Spleen (tissue), 11 donors: ENCODE results near the gene ME3. TPM values are rescaled to one million over a fixed set of nuclear protein-coding genes. Genes with fewer than 3 reads are reported as not detected.

Experiments
- DNase-seq: peaks from one replicate; pipeline ENCODE4 v3.0.0-alpha.2; 2020
- H3K27ac ChIP-seq, 8 donors: fragments of 200-600 bp; sonication (generic) in 7 of 8; 1 replicate in 4 of 8; 2 replicates in 4 of 8; pipeline versions ENCODE4 v1.5.0 to v1.8.0; 2016 to 2021; ENCODE audit warnings: inconsistent platforms in 4 of 8, mild to moderate bottlenecking in 4 of 8, moderate library complexity in 1 of 8
- H3K27me3 ChIP-seq, 7 donors: fragments of 200-600 bp; sonication (generic) in 6 of 7; replicated peaks in 1 of 7; 1 replicate in 4 of 7; 2 replicates in 3 of 7; pipeline versions ENCODE4 v1.5.0 to v1.8.0; 2016 to 2021; ENCODE audit warnings: inconsistent platforms in 3 of 7, mild to moderate bottlenecking in 1 of 7
- H3K36me3 ChIP-seq, 6 donors: fragments of 200-600 bp; sonication (generic) in 5 of 6; 1 replicate in 4 of 6; 2 replicates in 2 of 6; pipeline versions ENCODE4 v1.5.0 to v1.8.0; 2016 to 2021; ENCODE audit warnings: inconsistent platforms in 2 of 6
- H3K4me1 ChIP-seq, 6 donors: fragments of 200-600 bp; sonication (generic) in 5 of 6; 1 replicate in 3 of 6; 2 replicates in 3 of 6; pipeline versions ENCODE4 v1.5.0 to v1.8.0; 2016 to 2021; ENCODE audit warnings: inconsistent platforms in 3 of 6
- H3K4me3 ChIP-seq, 8 donors: fragments of 200-600 bp; sonication (generic) in 7 of 8; 1 replicate in 4 of 8; 2 replicates in 4 of 8; pipeline versions ENCODE4 v1.5.0 to v1.8.0; 2016 to 2021; ENCODE audit warnings: inconsistent platforms in 4 of 8, mild to moderate bottlenecking in 4 of 8, moderate library complexity in 2 of 8
- H3K9me3 ChIP-seq, 8 donors: fragments of 200-600 bp; sonication (generic) in 7 of 8; 1 replicate in 4 of 8; 2 replicates in 4 of 8; pipeline versions ENCODE4 v1.5.0 to v1.8.0; 2016 to 2021; ENCODE audit warnings: inconsistent platforms in 4 of 8
- POLR2A ChIP-seq, 3 donors: fragments of 450-650 bp; IDR thresholded peaks; one replicate each; pipeline ENCODE4 v1.5.1; 2017; ENCODE audit warnings: antibody characterized with exemption in 3 of 3, mild to moderate bottlenecking in 1 of 3
- POLR2AphosphoS5 ChIP-seq, 3 donors: sonication (generic); formaldehyde crosslinking; IDR thresholded peaks; one replicate each; pipeline ENCODE4 v1.5.1; 2017; ENCODE audit warnings: antibody characterized with exemption in 3 of 3
- WGBS, 5 donors: extraction: QIAGEN DNeasy Blood & Tissue Kit in 3 of 5; methylation state at CpG; one replicate each; pipeline versions ENCODE4 v1.1.5 to v1.1.7; 2013 to 2018; 5-methylcytosine and 5-hydroxymethylcytosine counted together
- intact Hi-C: fragments of 100-400 bp; cut with DNase I; formaldehyde crosslinking; loops from one replicate; pipeline ENCODE4 v1.15.0; 2023; ENCODE audit warnings: low total_unique reads
- polyA plus RNA-seq, 3 donors: library from polyadenylated mRNA; stranded (reverse); fragments of 200-250 nt; gene quantifications; one replicate each; pipeline ENCODE4 v1.2.1, GENCODE V29; 2013
- total RNA-seq, 7 donors: library from RNA; depleted of rRNA in 3 of 7; stranded (reverse); fragments of >200 nt in 3 of 7; fragmentation: NEBNext Ultra II Directional in 4 of 7; extraction: Animal tissue kit (Norgen Biotek cat#: 25700) in 4 of 7; gene quantifications; one replicate each; pipeline versions ENCODE4 v1.1.0 to v1.2.1, GENCODE V29; 2016 to 2021
- TF ChIP-seq, protein P1 (sequence below), 11 experiments: fragments of 200-600 bp in 7 of 11; fragments of 450-650 bp in 4 of 11; sonication (generic) in 4 of 11; IDR thresholded peaks in 8 of 11; conservative IDR thresholded peaks in 3 of 11; 1 replicate in 7 of 11; 2 replicates in 4 of 11; pipeline versions ENCODE4 v1.4.0 to v1.8.0; 2016 to 2021; ENCODE audit warnings: antibody characterized with exemption in 11 of 11, inconsistent platforms in 4 of 11, mild to moderate bottlenecking in 1 of 11
- donor health status: healthy with polysubstance abuse.
- donor health status: DM: no; HTN: no; CAD: no; lungs with moderate emphysema.
- donor health status: DM: no; HTN: no; CAD: no.
- donor health status: Bipolar disorder and iron deficiency.
- donor health status: healthy.
- donor health status: DM: no; HTN: no; CAD: no.
- donor health status: DM: yes; HTN: yes; CAD: no.

Gene ME3
- total and polyA plus RNA-seq, 10 donors, result 6.4 to 25.9 (median 18.3) TPM

GRCh38 chr11:86499723-86500129 lies 172.7 kb downstream of the ME3 start:
- Histone ChIP-seq H3K9me3 (no peaks in the 10 kb centered on the region), H3K36me3 (no peaks in the 10 kb centered on the region), H3K4me3 (no peak overlapping the region), H3K4me1 (peaks cover 0 to 16% (median 9%) of the 10 kb centered on the region in 6 donors), H3K27ac (no peak overlapping the region), H3K27me3 (no peaks in the 10 kb centered on the region)
- WGBS, 5 donors, result 69 to 82% (median 80%) methylated on average over 4 of the region's 4 CpGs
- intact Hi-C loops, result no loop called here
- TF ChIP-seq, protein P1, sequence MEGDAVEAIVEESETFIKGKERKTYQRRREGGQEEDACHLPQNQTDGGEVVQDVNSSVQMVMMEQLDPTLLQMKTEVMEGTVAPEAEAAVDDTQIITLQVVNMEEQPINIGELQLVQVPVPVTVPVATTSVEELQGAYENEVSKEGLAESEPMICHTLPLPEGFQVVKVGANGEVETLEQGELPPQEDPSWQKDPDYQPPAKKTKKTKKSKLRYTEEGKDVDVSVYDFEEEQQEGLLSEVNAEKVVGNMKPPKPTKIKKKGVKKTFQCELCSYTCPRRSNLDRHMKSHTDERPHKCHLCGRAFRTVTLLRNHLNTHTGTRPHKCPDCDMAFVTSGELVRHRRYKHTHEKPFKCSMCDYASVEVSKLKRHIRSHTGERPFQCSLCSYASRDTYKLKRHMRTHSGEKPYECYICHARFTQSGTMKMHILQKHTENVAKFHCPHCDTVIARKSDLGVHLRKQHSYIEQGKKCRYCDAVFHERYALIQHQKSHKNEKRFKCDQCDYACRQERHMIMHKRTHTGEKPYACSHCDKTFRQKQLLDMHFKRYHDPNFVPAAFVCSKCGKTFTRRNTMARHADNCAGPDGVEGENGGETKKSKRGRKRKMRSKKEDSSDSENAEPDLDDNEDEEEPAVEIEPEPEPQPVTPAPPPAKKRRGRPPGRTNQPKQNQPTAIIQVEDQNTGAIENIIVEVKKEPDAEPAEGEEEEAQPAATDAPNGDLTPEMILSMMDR (IDR thresholded peaks at IDR 0.05 in 8 of 11, conservative IDR thresholded peaks at IDR 0.05 in 3 of 11), result no peak
- TF ChIP-seq POLR2A (IDR thresholded peaks at IDR 0.05) (no peak), POLR2AphosphoS5 (IDR thresholded peaks at IDR 0.05) (no peak)
- no peak for DNase-seq

DNA sequence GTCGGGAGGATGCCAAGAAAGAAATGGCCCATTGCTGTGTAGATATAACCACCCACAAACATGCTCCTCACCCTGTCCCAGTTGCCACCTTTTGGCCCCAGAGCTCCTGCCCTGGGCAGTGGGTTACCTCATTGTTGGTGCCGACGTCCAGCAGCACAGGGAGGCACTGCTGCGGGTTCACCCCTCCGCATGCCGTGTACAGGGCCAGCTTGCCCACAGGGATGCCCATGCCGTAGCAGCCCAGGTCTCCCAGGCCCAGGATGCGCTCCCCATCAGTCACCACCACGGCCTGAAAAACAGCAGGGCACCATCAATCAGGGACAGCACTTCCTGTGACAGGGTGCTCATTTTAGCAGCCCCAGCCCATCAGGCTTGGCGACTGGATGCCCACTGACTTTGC lies 174.6 kb downstream of the ME3 start:
- Histone ChIP-seq H3K4me3 (no peak overlapping the region), H3K27ac (no peak overlapping the region), H3K4me1 (peaks cover 0 to 4% (median 0%) of the 10 kb centered on the region in 6 donors), H3K27me3 (no peaks in the 10 kb centered on the region), H3K36me3 (no peaks in the 10 kb centered on the region), H3K9me3 (no peaks in the 10 kb centered on the region)
- TF ChIP-seq POLR2A (IDR thresholded peaks at IDR 0.05), result no peak
- TF ChIP-seq POLR2AphosphoS5 (IDR thresholded peaks at IDR 0.05), result no peak
- TF ChIP-seq, protein P1 (IDR thresholded peaks at IDR 0.05 in 8 of 11, conservative IDR thresholded peaks at IDR 0.05 in 3 of 11), result no peak
- WGBS, 5 donors, result 68 to 89% (median 83%) methylated on average over 3 to 10 of the region's 10 CpGs
- intact Hi-C loops, result no loop called here
- DNase-seq, result no peak

GRCh38 chr11:86497310-86497709 lies 175.1 kb downstream of the ME3 start:
- WGBS, 5 donors, result 84 to 92% (median 88%) methylated on average over 2 of the region's 2 CpGs
- H3K4me3 ChIP-seq, result no peak overlapping the region
- H3K27ac ChIP-seq, result no peak overlapping the region
- H3K27me3 ChIP-seq, result no peaks in the 10 kb centered on the region
- TF ChIP-seq POLR2AphosphoS5 (IDR thresholded peaks at IDR 0.05) (no peak), POLR2A (IDR thresholded peaks at IDR 0.05) (no peak)
- TF ChIP-seq, protein P1 (IDR thresholded peaks at IDR 0.05 in 8 of 11, conservative IDR thresholded peaks at IDR 0.05 in 3 of 11), result no peak
- no peaks in the 10 kb centered on the region for H3K4me1 ChIP-seq
- DNase-seq, result no peak
- H3K36me3 ChIP-seq, result no peaks in the 10 kb centered on the region
- intact Hi-C loops, result no loop called here
- no peaks in the 10 kb centered on the region for H3K9me3 ChIP-seq

DNA sequence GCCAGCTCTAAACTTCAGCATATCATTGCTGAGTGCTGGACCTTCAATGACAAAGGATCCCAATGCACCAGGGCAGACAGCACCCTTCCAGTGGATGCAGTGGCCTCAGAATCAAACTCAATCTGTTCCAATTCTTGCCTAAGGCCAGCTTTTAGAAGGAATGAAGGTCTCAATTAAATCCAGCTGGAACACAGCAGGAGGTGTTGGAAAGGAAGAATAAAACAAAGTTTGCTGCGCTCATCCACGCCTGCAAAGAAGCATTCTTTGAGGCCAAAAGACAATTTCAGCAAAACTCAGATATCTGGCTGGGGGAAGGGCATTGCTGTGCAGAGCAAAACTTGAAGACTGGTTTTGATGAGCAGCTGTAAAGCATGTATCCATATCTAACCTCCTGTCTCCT lies 177.1 kb downstream of the ME3 start:
- Histone ChIP-seq H3K9me3 (no peaks in the 10 kb centered on the region), H3K36me3 (no peaks in the 10 kb centered on the region), H3K27ac (no peak overlapping the region), H3K4me1 (peaks cover 0 to 2% (median 0%) of the 10 kb centered on the region in 6 donors), H3K4me3 (no peak overlapping the region), H3K27me3 (no peaks in the 10 kb centered on the region)
- WGBS, 5 donors, result 84 to 100% (median 95%) methylated on average over 2 of the region's 2 CpGs
- TF ChIP-seq, protein P1 (IDR thresholded peaks at IDR 0.05 in 8 of 11, conservative IDR thresholded peaks at IDR 0.05 in 3 of 11), result no peak
- TF ChIP-seq POLR2A (IDR thresholded peaks at IDR 0.05) (no peak), POLR2AphosphoS5 (IDR thresholded peaks at IDR 0.05) (no peak)
- intact Hi-C loops, result no loop called here
- no peak for DNase-seq
